ENCODE measurements around the gene C2CD2L. TPM values are rescaled to one million over a fixed set of nuclear protein-coding genes. Genes with fewer than 3 reads are reported as not detected.

Gene C2CD2L
- total RNA-seq, 1 experiment from 2014 or later: 6.4 TPM

- no peak overlapping the region for H3K4me3 Mint-ChIP-seq
- ATAC-seq (0 out of 2 replicates have a peak, but pooled peaks have one; percentile 7), DNase-seq (ENCODE audit: low spot score) (no peak)
- POLR2A ChIA-PET: no interaction called here
- CTCF ChIA-PET: interaction anchor here (0.6 to 0.9 kb wide), 2 partner anchors 13 to 29 kb away, joined by 3 to 4 read pairs; no protein-coding TSS in a partner anchor
- 0 out of 2 replicates have a peak overlapping the region, but pooled peaks have one; percentile 41 for H3K27ac Mint-ChIP-seq
- TF ChIP-seq ETV6 (CRISPR knock-in tag; IDR thresholded peaks at IDR 0.05): no peak
- no peak for TF ChIP-seq SMAD3 (CRISPR knock-in tag; IDR thresholded peaks at IDR 0.05; ENCODE audit: borderline replicate concordance)
- no peak for TF ChIP-seq CREM (CRISPR knock-in tag; IDR thresholded peaks at IDR 0.05)
- no peak for TF ChIP-seq ZNF425 (CRISPR knock-in tag; conservative IDR thresholded peaks at IDR 0.05)
- no peak for TF ChIP-seq TP53 (CRISPR knock-in tag; IDR thresholded peaks at IDR 0.05)
- H3K36me3 Mint-ChIP-seq: no peaks in the 10 kb centered on the region; the same call in 1 of the 2 replicates
- H3K27me3 Mint-ChIP-seq (ENCODE audit: low read depth): no peaks in the 10 kb centered on the region; the same call in 1 of the 2 replicates
- H3K9me3 Mint-ChIP-seq: no peaks in the 10 kb centered on the region
- H3K4me1 Mint-ChIP-seq: peaks cover 18% of the 10 kb centered on the region
Measured at GRCh38 chr11:119116235-119116594, 9.1 kb downstream of the C2CD2L start.

- H3K27me3 Mint-ChIP-seq (ENCODE audit: low read depth): no peaks in the 10 kb centered on the region; the same call in 1 of the 2 replicates
- CTCF ChIA-PET: no interaction called here
Measured at GRCh38 chr11:119116601-119117000, 9.5 kb downstream of the C2CD2L start.

More at GRCh38 chr11:119116601-119117000, 9.5 kb downstream of the C2CD2L start:
- Mint-ChIP-seq H3K4me1 (peaks cover 18% of the 10 kb centered on the region), H3K4me3 (no peak overlapping the region), H3K36me3 (no peaks in the 10 kb centered on the region; the same call in 1 of the 2 replicates), H3K9me3 (no peaks in the 10 kb centered on the region), H3K27ac (no peak overlapping the region)
- DNase-seq (ENCODE audit: low spot score) (no peak), ATAC-seq (no peak)
- POLR2A ChIA-PET: no interaction called here
- TF ChIP-seq FOXJ3 (CRISPR knock-in tag; IDR thresholded peaks at IDR 0.05; ENCODE audit: borderline replicate concordance) (no peak), NFE2L1 (CRISPR knock-in tag; IDR thresholded peaks at IDR 0.05) (no peak), ATF1 (CRISPR knock-in tag; IDR thresholded peaks at IDR 0.05) (no peak), ZNF263 (CRISPR knock-in tag; IDR thresholded peaks at IDR 0.05; ENCODE audit: low read depth) (no peak), PRRX2 (CRISPR knock-in tag; IDR thresholded peaks at IDR 0.05) (no peak), JUN (CRISPR knock-in tag; IDR thresholded peaks at IDR 0.05) (no peak), FOXK1 (CRISPR knock-in tag; IDR thresholded peaks at IDR 0.05) (no peak), ZNF532 (CRISPR knock-in tag; IDR thresholded peaks at IDR 0.05; ENCODE audit: borderline replicate concordance) (no peak), CREB1 (CRISPR knock-in tag; IDR thresholded peaks at IDR 0.05) (no peak), ZNF281 (CRISPR knock-in tag; IDR thresholded peaks at IDR 0.05) (no peak), E2F4 (CRISPR knock-in tag; IDR thresholded peaks at IDR 0.05; ENCODE audit: borderline replicate concordance, low read depth) (no peak)
